WTC11 (cell line): ENCODE data around the gene KCNG1. TPM values are rescaled to one million over a fixed set of nuclear protein-coding genes. Genes with fewer than 3 reads are reported as not detected.

Source experiments
- ATAC-seq: fragments of 200-7000 bp; cut with Tn5 transposase; 2 replicates; pipeline ENCODE4 v1.10.0; 2021; ENCODE audit warnings: mild to moderate bottlenecking, moderate library complexity
- CTCF ChIA-PET: fragments of 300-600 bp; sonication (Branson Sonifier 250); formaldehyde crosslinking; loops from one replicate; lab custom pipeline; 2021; ENCODE audit warnings: antibody characterized with exemption; lab: Charles Lee
- POLR2A ChIA-PET: fragments of 350-600 bp; sonication (Branson Sonifier 250); formaldehyde crosslinking; loops from one replicate; lab custom pipeline; 2021; ENCODE audit warnings: antibody characterized with exemption; lab: Charles Lee
- DNase-seq: peaks from one replicate; pipeline ENCODE4 v3.0.0; 2021; ENCODE audit warnings: low spot score
- H3K27ac Mint-ChIP-seq: 2 replicates; pipeline ENCODE4 v1.8.0; 2021; ENCODE audit warnings: mixed read lengths
- H3K27me3 Mint-ChIP-seq: 2 replicates; pipeline ENCODE4 v1.8.0; 2021; ENCODE audit warnings: low read depth, mild to moderate bottlenecking, moderate library complexity, mixed read lengths
- H3K36me3 Mint-ChIP-seq: 2 replicates; pipeline ENCODE4 v1.8.0; 2021; ENCODE audit warnings: mixed read lengths
- H3K4me1 Mint-ChIP-seq: 2 replicates; pipeline ENCODE4 v1.8.0; 2022; ENCODE audit warnings: mixed read lengths
- H3K4me3 Mint-ChIP-seq: 2 replicates; pipeline ENCODE4 v1.8.0; 2021; ENCODE audit warnings: mild to moderate bottlenecking, moderate library complexity, mixed read lengths
- H3K9me3 Mint-ChIP-seq: 2 replicates; pipeline ENCODE4 v1.8.0; 2021; ENCODE audit warnings: mixed read lengths
- CREB1 ChIP-seq: sonication (generic); formaldehyde crosslinking; IDR thresholded peaks from 2 replicates; pipeline ENCODE4 v1.8.0; 2023; ENCODE audit warnings: mild to moderate bottlenecking, missing genetic modification reagents
- CREM ChIP-seq: sonication (generic); formaldehyde crosslinking; IDR thresholded peaks from 2 replicates; pipeline ENCODE4 v1.8.1; 2022; ENCODE audit warnings: mild to moderate bottlenecking, missing genetic modification reagents, moderate library complexity
- E2F1 ChIP-seq: sonication (generic); formaldehyde crosslinking; IDR thresholded peaks from 2 replicates; pipeline ENCODE4 v1.8.0; 2022; ENCODE audit warnings: mild to moderate bottlenecking, missing genetic modification reagents
- ELF4 ChIP-seq: sonication (generic); formaldehyde crosslinking; IDR thresholded peaks from 2 replicates; pipeline ENCODE4 v1.8.1; 2022; ENCODE audit warnings: low read depth, mild to moderate bottlenecking, moderate library complexity, missing genetic modification reagents
- EMX1 ChIP-seq: fragments of 250-450 bp; sonication (Bioruptor Pico); IDR thresholded peaks from 2 replicates; pipeline ENCODE4 v1.8.0; 2021; ENCODE audit warnings: mild to moderate bottlenecking
- MLX ChIP-seq: sonication (generic); formaldehyde crosslinking; IDR thresholded peaks from 2 replicates; pipeline ENCODE4 v1.8.1; 2023; ENCODE audit warnings: mild to moderate bottlenecking, missing genetic modification reagents, moderate library complexity
- OVOL2 ChIP-seq: fragments of 250-450 bp; sonication (Bioruptor Pico); IDR thresholded peaks from 2 replicates; pipeline ENCODE4 v1.9.0; 2021; ENCODE audit warnings: mild to moderate bottlenecking, borderline replicate concordance
- SMAD4 ChIP-seq: sonication (generic); formaldehyde crosslinking; IDR thresholded peaks from 2 replicates; pipeline ENCODE4 v1.8.0; 2022; ENCODE audit warnings: mild to moderate bottlenecking, missing genetic modification reagents
- SP1 ChIP-seq: sonication (generic); formaldehyde crosslinking; conservative IDR thresholded peaks from 2 replicates; pipeline ENCODE4 v1.8.1; 2022; ENCODE audit warnings: missing genetic modification reagents
- TP53 ChIP-seq: sonication (generic); formaldehyde crosslinking; IDR thresholded peaks from 2 replicates; pipeline ENCODE4 v1.8.1; 2023; ENCODE audit warnings: mild to moderate bottlenecking, missing genetic modification reagents
- USF1 ChIP-seq: sonication (generic); formaldehyde crosslinking; IDR thresholded peaks from 2 replicates; pipeline ENCODE4 v1.8.0; 2022; ENCODE audit warnings: mild to moderate bottlenecking, missing genetic modification reagents
- USF2 ChIP-seq: sonication (generic); formaldehyde crosslinking; IDR thresholded peaks from 2 replicates; pipeline ENCODE4 v1.8.1; 2023; ENCODE audit warnings: mild to moderate bottlenecking, missing genetic modification reagents, moderate library complexity
- ZBTB21 ChIP-seq: sonication (generic); formaldehyde crosslinking; IDR thresholded peaks from 2 replicates; pipeline ENCODE4 v1.8.1; 2023; ENCODE audit warnings: mild to moderate bottlenecking, missing genetic modification reagents, borderline replicate concordance
- ZBTB43 ChIP-seq: sonication (generic); formaldehyde crosslinking; IDR thresholded peaks from 2 replicates; pipeline ENCODE4 v1.8.1; 2023; ENCODE audit warnings: mild to moderate bottlenecking, missing genetic modification reagents
- ZMAT4 ChIP-seq: fragments of 250-450 bp; sonication (Bioruptor Pico); IDR thresholded peaks from 2 replicates; pipeline ENCODE4 v1.9.0; 2021; ENCODE audit warnings: mild to moderate bottlenecking
- ZNF219 ChIP-seq: sonication (generic); formaldehyde crosslinking; IDR thresholded peaks from 2 replicates; pipeline ENCODE4 v1.8.0; 2023; ENCODE audit warnings: missing genetic modification reagents, mild to moderate bottlenecking, borderline replicate concordance
- ZNF263 ChIP-seq: sonication (generic); formaldehyde crosslinking; IDR thresholded peaks from 2 replicates; pipeline ENCODE4 v1.8.1; 2022; ENCODE audit warnings: low read depth, mild to moderate bottlenecking, moderate library complexity, missing genetic modification reagents
- ZNF423 ChIP-seq: fragments of 250-450 bp; sonication (Bioruptor Pico); IDR thresholded peaks from 2 replicates; pipeline ENCODE4 v2.1.2; 2022; ENCODE audit warnings: mild to moderate bottlenecking, moderate library complexity
- ZNF425 ChIP-seq: fragments of 250-450 bp; sonication (Bioruptor Pico); conservative IDR thresholded peaks from 2 replicates; pipeline ENCODE4 v1.9.0; 2021; ENCODE audit warnings: mild to moderate bottlenecking
- total RNA-seq: library from RNA; stranded (reverse); gene quantifications from 3 replicates; pipeline ENCODE4 v1.2.3, GENCODE V29; 2021
- TF ChIP-seq, protein P1 (sequence below): sonication (generic); formaldehyde crosslinking; IDR thresholded peaks from 2 replicates; pipeline ENCODE4 v1.8.0; 2022; ENCODE audit warnings: mild to moderate bottlenecking, missing genetic modification reagents
- TF ChIP-seq, protein P2 (sequence below): sonication (generic); formaldehyde crosslinking; conservative IDR thresholded peaks from 2 replicates; pipeline ENCODE4 v1.8.1; 2022; ENCODE audit warnings: mild to moderate bottlenecking, missing genetic modification reagents
- TF ChIP-seq, protein P3 (sequence below): sonication (generic); formaldehyde crosslinking; IDR thresholded peaks from 2 replicates; pipeline ENCODE4 v1.8.1; 2022; ENCODE audit warnings: low read depth, mild to moderate bottlenecking, moderate library complexity, missing genetic modification reagents, borderline replicate concordance

The KCNG1 gene
- total RNA-seq, 1 experiment from 2014 or later: 34.6 TPM

GRCh38 chr20:51013577-51014330 is 9.2 kb downstream of the KCNG1 start:
- peaks cover 23% of the 10 kb centered on the region for H3K4me1 Mint-ChIP-seq
- peaks cover 11% of the 10 kb centered on the region for H3K36me3 Mint-ChIP-seq
- H3K4me3 Mint-ChIP-seq: no peak overlapping the region
- H3K27me3 Mint-ChIP-seq: no peaks in the 10 kb centered on the region
- H3K27ac Mint-ChIP-seq: no peak overlapping the region
- POLR2A ChIA-PET: no interaction called here
- H3K9me3 Mint-ChIP-seq: no peaks in the 10 kb centered on the region
- ATAC-seq: no peak
- TF ChIP-seq ZNF425 (no peak), ZBTB43 (CRISPR knock-in tag) (no peak), CREM (no peak), E2F1 (CRISPR knock-in tag) (no peak), TP53 (CRISPR knock-in tag) (no peak), SMAD4 (CRISPR knock-in tag) (no peak), USF1 (CRISPR knock-in tag) (no peak), ELF4 (CRISPR knock-in tag) (no peak), ZNF219 (CRISPR knock-in tag) (no peak), MLX (CRISPR knock-in tag) (no peak), CREB1 (CRISPR knock-in tag) (no peak), SP1 (no peak)
- TF ChIP-seq, protein P1, sequence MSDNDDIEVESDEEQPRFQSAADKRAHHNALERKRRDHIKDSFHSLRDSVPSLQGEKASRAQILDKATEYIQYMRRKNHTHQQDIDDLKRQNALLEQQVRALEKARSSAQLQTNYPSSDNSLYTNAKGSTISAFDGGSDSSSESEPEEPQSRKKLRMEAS: no peak
- CTCF ChIA-PET: interaction anchor here (1.2 to 5.4 kb wide), 5 partner anchors 13 to 305 kb away, joined by 3 to 101 read pairs (median 39); no protein-coding TSS in a partner anchor
- no peak for DNase-seq

DNA sequence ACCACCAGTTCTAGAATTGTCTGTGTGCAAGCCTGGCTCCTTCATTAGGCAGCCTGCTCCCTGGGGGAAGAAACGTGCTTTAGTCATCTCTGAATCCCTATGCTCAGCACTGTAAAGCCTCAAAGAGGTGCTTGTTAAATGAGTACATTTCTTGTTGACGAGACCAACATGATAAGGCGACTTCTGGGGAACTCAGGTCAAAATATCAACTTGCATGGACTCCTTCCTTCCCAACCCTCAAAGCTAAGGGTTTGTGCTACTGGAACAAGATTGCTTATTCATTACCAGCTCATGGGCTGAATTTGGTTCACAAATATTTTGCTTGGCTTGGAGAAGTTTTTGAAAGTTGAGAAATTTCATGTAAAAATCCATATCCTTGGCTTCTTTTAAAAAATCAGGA is 10.6 kb downstream of the KCNG1 start:
- Mint-ChIP-seq H3K36me3 (peaks cover 9% of the 10 kb centered on the region), H3K27ac (no peak overlapping the region), H3K4me1 (peaks cover 23% of the 10 kb centered on the region), H3K27me3 (no peaks in the 10 kb centered on the region), H3K9me3 (no peaks in the 10 kb centered on the region), H3K4me3 (no peak overlapping the region)
- DNase-seq: no peak
- CTCF ChIA-PET: interaction anchor here (1.2 to 5.4 kb wide), 2 partner anchors 23 to 306 kb away, joined by 3 to 101 read pairs; no protein-coding TSS in a partner anchor
- POLR2A ChIA-PET: no interaction called here
- ATAC-seq: no peak
- TF ChIP-seq, protein P2, sequence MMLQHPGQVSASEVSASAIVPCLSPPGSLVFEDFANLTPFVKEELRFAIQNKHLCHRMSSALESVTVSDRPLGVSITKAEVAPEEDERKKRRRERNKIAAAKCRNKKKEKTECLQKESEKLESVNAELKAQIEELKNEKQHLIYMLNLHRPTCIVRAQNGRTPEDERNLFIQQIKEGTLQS (CRISPR knock-in tag): no peak
- TF ChIP-seq SP1 (no peak), OVOL2 (CRISPR knock-in tag) (no peak), USF1 (CRISPR knock-in tag) (no peak), EMX1 (no peak), ZBTB21 (CRISPR knock-in tag) (no peak), ZNF219 (CRISPR knock-in tag) (no peak), USF2 (CRISPR knock-in tag) (no peak), ZNF423 (CRISPR knock-in tag) (no peak), ZBTB43 (CRISPR knock-in tag) (no peak), ZMAT4 (no peak), ZNF263 (CRISPR knock-in tag) (no peak)
- TF ChIP-seq, protein P3, sequence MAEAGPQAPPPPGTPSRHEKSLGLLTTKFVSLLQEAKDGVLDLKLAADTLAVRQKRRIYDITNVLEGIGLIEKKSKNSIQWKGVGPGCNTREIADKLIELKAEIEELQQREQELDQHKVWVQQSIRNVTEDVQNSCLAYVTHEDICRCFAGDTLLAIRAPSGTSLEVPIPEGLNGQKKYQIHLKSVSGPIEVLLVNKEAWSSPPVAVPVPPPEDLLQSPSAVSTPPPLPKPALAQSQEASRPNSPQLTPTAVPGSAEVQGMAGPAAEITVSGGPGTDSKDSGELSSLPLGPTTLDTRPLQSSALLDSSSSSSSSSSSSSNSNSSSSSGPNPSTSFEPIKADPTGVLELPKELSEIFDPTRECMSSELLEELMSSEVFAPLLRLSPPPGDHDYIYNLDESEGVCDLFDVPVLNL (CRISPR knock-in tag): no peak
